ENCODE data around the gene TNFRSF14. TPM values are rescaled to one million over a fixed set of nuclear protein-coding genes. Genes with fewer than 3 reads are reported as not detected.
"Not testable (repeated sequence)": the region's sequence is repeated elsewhere in the genome, so short reads cannot be mapped to it uniquely, and the experiment has no call there.

The TNFRSF14 gene
- total RNA-seq, 1 donor from 2014 or later, result 11.1 TPM

- DNase-seq (ENCODE audit: low read depth) (no peak), FAIRE-seq (no peak)
- no peak for TF ChIP-seq CTCF (IDR thresholded peaks at IDR 0.05; ENCODE audit: insufficient read depth, low read length, severe bottlenecking)
- H3K4me3 ChIP-seq (ENCODE audit: low read depth, low read length), result no peak overlapping the region
- no peaks in the 10 kb centered on the region for H3K36me3 ChIP-seq (ENCODE audit: control insufficient read depth, insufficient read depth, low read length)
- H3K27me3 ChIP-seq (ENCODE audit: control insufficient read depth, insufficient read depth, low read length), result no peaks in the 10 kb centered on the region
Measured at GRCh38 chr1:2544875-2545640, 11.1 kb upstream of the TNFRSF14 start.

GRCh38 chr1:2545754-2546514 is 10.2 kb upstream of the TNFRSF14 start:
- Histone ChIP-seq H3K27me3 (ENCODE audit: control insufficient read depth, insufficient read depth, low read length) (no peaks in the 10 kb centered on the region), H3K36me3 (ENCODE audit: control insufficient read depth, insufficient read depth, low read length) (no peaks in the 10 kb centered on the region), H3K4me3 (ENCODE audit: low read depth, low read length) (peak overlapping the region; percentile 40)
- DNase-seq (ENCODE audit: low read depth) (peak; percentile 45), FAIRE-seq (no peak)
- TF ChIP-seq CTCF (IDR thresholded peaks at IDR 0.05; ENCODE audit: insufficient read depth, low read length, severe bottlenecking), result no peak

- FAIRE-seq (no peak), DNase-seq (ENCODE audit: low read depth) (peak; percentile 72)
- no peaks in the 10 kb centered on the region for H3K36me3 ChIP-seq (ENCODE audit: control insufficient read depth, insufficient read depth, low read length)
- TF ChIP-seq CTCF (IDR thresholded peaks at IDR 0.05; ENCODE audit: insufficient read depth, low read length, severe bottlenecking), result no peak
- no peaks in the 10 kb centered on the region for H3K27me3 ChIP-seq (ENCODE audit: control insufficient read depth, insufficient read depth, low read length)
- H3K4me3 ChIP-seq (ENCODE audit: low read depth, low read length), result peak overlapping the region; percentile 40
Measured at GRCh38 chr1:2546515-2547209, 9.5 kb upstream of the TNFRSF14 start.

GRCh38 chr1:2547210-2548067 is 8.7 kb upstream of the TNFRSF14 start:
- TF ChIP-seq CTCF (IDR thresholded peaks at IDR 0.05; ENCODE audit: insufficient read depth, low read length, severe bottlenecking), result no peak
- peak overlapping the region; percentile 40 for H3K4me3 ChIP-seq (ENCODE audit: low read depth, low read length)
- FAIRE-seq, result no peak
- no peak for DNase-seq (ENCODE audit: low read depth)
- no peaks in the 10 kb centered on the region for H3K27me3 ChIP-seq (ENCODE audit: control insufficient read depth, insufficient read depth, low read length)
- H3K36me3 ChIP-seq (ENCODE audit: control insufficient read depth, insufficient read depth, low read length), result no peaks in the 10 kb centered on the region

GRCh38 chr1:2548068-2548589 is 8.0 kb upstream of the TNFRSF14 start:
- FAIRE-seq, result no peak
- Histone ChIP-seq H3K36me3 (ENCODE audit: control insufficient read depth, insufficient read depth, low read length) (no peaks in the 10 kb centered on the region), H3K27me3 (ENCODE audit: control insufficient read depth, insufficient read depth, low read length) (no peaks in the 10 kb centered on the region), H3K4me3 (ENCODE audit: low read depth, low read length) (no peak overlapping the region)
- peak; percentile 98 for TF ChIP-seq CTCF (IDR thresholded peaks at IDR 0.05; ENCODE audit: insufficient read depth, low read length, severe bottlenecking)
- peak; percentile 59 for DNase-seq (ENCODE audit: low read depth)

- peak; percentile 84 for FAIRE-seq
- not testable (repeated sequence) for H3K36me3 ChIP-seq (ENCODE audit: control insufficient read depth, insufficient read depth, low read length); DNase-seq (ENCODE audit: low read depth); H3K4me3 ChIP-seq (ENCODE audit: low read depth, low read length); H3K27me3 ChIP-seq (ENCODE audit: control insufficient read depth, insufficient read depth, low read length)
Measured at GRCh38 chr1:2549367-2550029, 6.7 kb upstream of the TNFRSF14 start.

GRCh38 chr1:2550309-2550861 is 5.8 kb upstream of the TNFRSF14 start:
- not testable (repeated sequence) for H3K36me3 ChIP-seq (ENCODE audit: control insufficient read depth, insufficient read depth, low read length); FAIRE-seq; DNase-seq (ENCODE audit: low read depth); H3K4me3 ChIP-seq (ENCODE audit: low read depth, low read length); H3K27me3 ChIP-seq (ENCODE audit: control insufficient read depth, insufficient read depth, low read length)

All from bronchial epithelial cell (primary cell).